Dermis lymphatic vessel endothelial cell (primary cell): Measurements from ENCODE around the gene CBX4. TPM values are rescaled to one million over a fixed set of nuclear protein-coding genes. Genes with fewer than 3 reads are reported as not detected.

ENCODE experiments used
- total RNA-seq: library from RNA; depleted of rRNA; stranded (reverse); fragments of >200 nt; gene quantifications from 2 replicates; pipeline ENCODE4 v1.2.1, GENCODE V29; 2014

Gene CBX4
- 12.6 and 14.2 TPM in 2 replicates for total RNA-seq

GRCh38 chr17:79839356-79840268 is at the start of gene CBX4:
CBX4 (minus strand) TSS chr17:79839440; CDS start chr17:79839251, 189 bp downstream.

GRCh38 chr17:79796763-79797491 is 42.3 kb downstream of the CBX4 start, which contains the start of gene CBX8:
CBX8 (minus strand) TSS chr17:79797077; CDS start chr17:79796998, 79 bp downstream.

Other genes starting within 250 kb of the CBX4 start
- not detected in 2 replicates for gene RBFOX3, start 228.4 kb downstream of the CBX4 start, total RNA-seq
- not detected in 2 replicates for gene ENPP7, start 108.5 kb downstream of the CBX4 start, total RNA-seq
- 3.3 and 5.3 TPM in 2 replicates for gene CBX2, start 61.3 kb downstream of the CBX4 start, total RNA-seq
- 1.8 and 2.7 TPM in 2 replicates for gene CBX8, start 42.4 kb downstream of the CBX4 start, total RNA-seq
- gene TBC1D16, start 196.4 kb upstream of the CBX4 start, total RNA-seq = 35.8 and 51.5 TPM in 2 replicates
- 2.0 and 2.3 TPM in 2 replicates for gene CCDC40, start 197.2 kb upstream of the CBX4 start, total RNA-seq